NT2/D1 (cell line): ENCODE data around the gene CLCA4.

Experiments used
- DNase-seq: peaks from one replicate; pipeline ENCODE4 v3.0.0-alpha.2; 2011; ENCODE audit warnings: low read depth, low spot score
- H3K27me3 ChIP-seq: 2 replicates; pipeline ENCODE4 v1.6.0; 2011; ENCODE audit warnings: mild to moderate bottlenecking; ENCODE audit not compliant: insufficient read length, insufficient read depth
- H3K36me3 ChIP-seq: 2 replicates; pipeline ENCODE4 v1.6.1; 2011; ENCODE audit warnings: mild to moderate bottlenecking, low read length, mixed read lengths; ENCODE audit not compliant: insufficient read depth, insufficient read length
- H3K4me1 ChIP-seq: 2 replicates; pipeline ENCODE4 v1.5.1; 2011; ENCODE audit not compliant: insufficient read depth, insufficient read length
- H3K4me3 ChIP-seq: 2 replicates; pipeline ENCODE4 v1.5.1; 2011; ENCODE audit warnings: low read depth; ENCODE audit not compliant: insufficient read length
- H3K9ac ChIP-seq: 2 replicates; pipeline ENCODE4 v1.6.0; 2011; ENCODE audit warnings: low read depth; ENCODE audit not compliant: insufficient read length
- H3K9me3 ChIP-seq: 2 replicates; pipeline ENCODE4 v1.5.1; 2011; ENCODE audit warnings: mild to moderate bottlenecking, low read length; ENCODE audit not compliant: insufficient read depth
- SUZ12 ChIP-seq: IDR thresholded peaks from 2 replicates; pipeline ENCODE4 v1.6.1; 2011; ENCODE audit not compliant: insufficient read length, insufficient read depth; ENCODE audit errors: extremely low read depth
- YY1 ChIP-seq: IDR thresholded peaks from 2 replicates; pipeline ENCODE4 v1.6.1; 2011; ENCODE audit not compliant: insufficient read length, insufficient read depth
- ZNF274 ChIP-seq: IDR thresholded peaks from 2 replicates; pipeline ENCODE4 v1.6.1; 2011; ENCODE audit warnings: mild to moderate bottlenecking, low read depth, low read length

CLCA4 gene

GRCh38 chr1:86504137-86504479 is 42.8 kb upstream of the CLCA4 start:
- H3K9ac ChIP-seq = no peak overlapping the region
- no peak overlapping the region for H3K4me3 ChIP-seq
- H3K9me3 ChIP-seq = peaks cover 19% of the 10 kb centered on the region
- DNase-seq = no peak
- H3K36me3 ChIP-seq = no peaks in the 10 kb centered on the region
- H3K4me1 ChIP-seq = peaks cover 7% of the 10 kb centered on the region
- TF ChIP-seq ZNF274 (no peak), SUZ12 (no peak), YY1 (no peak)
- H3K27me3 ChIP-seq = no peaks in the 10 kb centered on the region

- DNase-seq = no peak
- no peaks in the 10 kb centered on the region for H3K36me3 ChIP-seq
- H3K4me1 ChIP-seq = peaks cover 7% of the 10 kb centered on the region
- peaks cover 13% of the 10 kb centered on the region for H3K9me3 ChIP-seq
- H3K9ac ChIP-seq = no peak overlapping the region
- no peak overlapping the region for H3K4me3 ChIP-seq
- TF ChIP-seq SUZ12 (no peak), ZNF274 (no peak)
- H3K27me3 ChIP-seq = no peaks in the 10 kb centered on the region
Observed at GRCh38 chr1:86504895-86505563, 41.8 kb upstream of the CLCA4 start.

GRCh38 chr1:86505564-86505902 is 41.3 kb upstream of the CLCA4 start:
- TF ChIP-seq ZNF274 (no peak), SUZ12 (no peak), YY1 (no peak)

GRCh38 chr1:86507935-86508582 is 38.8 kb upstream of the CLCA4 start:
- TF ChIP-seq YY1 = no peak
- no peak for TF ChIP-seq ZNF274
- TF ChIP-seq SUZ12 = no peak
- no peaks in the 10 kb centered on the region for H3K27me3 ChIP-seq
- H3K9me3 ChIP-seq = no peaks in the 10 kb centered on the region
- no peak overlapping the region for H3K4me3 ChIP-seq
- H3K36me3 ChIP-seq = no peaks in the 10 kb centered on the region
- H3K9ac ChIP-seq = no peak overlapping the region
- peaks cover 7% of the 10 kb centered on the region for H3K4me1 ChIP-seq
- no peak for DNase-seq

More at GRCh38 chr1:86505564-86505902, 41.3 kb upstream of the CLCA4 start:
- H3K9me3 ChIP-seq = peaks cover 8% of the 10 kb centered on the region
- no peaks in the 10 kb centered on the region for H3K27me3 ChIP-seq
- H3K9ac ChIP-seq = no peak overlapping the region
- no peak for DNase-seq
- peaks cover 7% of the 10 kb centered on the region for H3K4me1 ChIP-seq
- no peaks in the 10 kb centered on the region for H3K36me3 ChIP-seq
- H3K4me3 ChIP-seq = no peak overlapping the region

- H3K36me3 ChIP-seq = no peaks in the 10 kb centered on the region
- no peaks in the 10 kb centered on the region for H3K27me3 ChIP-seq
- DNase-seq = no peak
- H3K4me1 ChIP-seq = peaks cover 3% of the 10 kb centered on the region
- H3K4me3 ChIP-seq = no peak overlapping the region
- no peak overlapping the region for H3K9ac ChIP-seq
- H3K9me3 ChIP-seq = no peaks in the 10 kb centered on the region
- TF ChIP-seq YY1 (no peak), SUZ12 (no peak), ZNF274 (no peak)
Observed at GRCh38 chr1:86508583-86508969, 38.3 kb upstream of the CLCA4 start.

- TF ChIP-seq YY1 (no peak), ZNF274 (no peak), SUZ12 (no peak)
- Histone ChIP-seq H3K9me3 (no peaks in the 10 kb centered on the region), H3K4me1 (no peaks in the 10 kb centered on the region), H3K4me3 (no peak overlapping the region), H3K9ac (no peak overlapping the region), H3K36me3 (no peaks in the 10 kb centered on the region), H3K27me3 (no peaks in the 10 kb centered on the region)
- no peak for DNase-seq
Observed at GRCh38 chr1:86515597-86515996, 31.3 kb upstream of the CLCA4 start.

- no peak for DNase-seq
- Histone ChIP-seq H3K4me1 (no peaks in the 10 kb centered on the region), H3K36me3 (no peaks in the 10 kb centered on the region), H3K4me3 (no peak overlapping the region), H3K9me3 (no peaks in the 10 kb centered on the region), H3K27me3 (no peaks in the 10 kb centered on the region), H3K9ac (no peak overlapping the region)
- no peak for TF ChIP-seq YY1
Observed at GRCh38 chr1:86516335-86516734, 30.5 kb upstream of the CLCA4 start.
